HCT116 (cell line): ENCODE results near the gene RABIF. TPM values are rescaled to one million over a fixed set of nuclear protein-coding genes. Genes with fewer than 3 reads are reported as not detected.

ENCODE experiments used
- ATAC-seq: fragments of 200-7000 bp; cut with Tn5 transposase; 2 replicates; pipeline ENCODE4 v1.9.1; 2020; ENCODE audit warnings: mild to moderate bottlenecking, moderate library complexity
- Bru-seq: library from RNA; stranded (reverse); fragments of 400-500 nt; gene quantifications from one replicate; lab custom pipeline; 2021; lab: Mats Ljungman, UMichigan
- BruChase-seq, 2 experiments: library from RNA; stranded (reverse); fragments of 400-500 nt; gene quantifications; one replicate each; lab custom pipeline; 2021; lab: Mats Ljungman, UMichigan
- BruUV-seq: library from RNA; stranded (reverse); fragments of 400-500 nt; replicated peaks from 2 replicates; lab custom pipeline; 2021; lab: Mats Ljungman, UMichigan
- CTCF ChIA-PET: fragments of 300-600 bp; sonication (Branson Sonifier 250); formaldehyde crosslinking; loops from one replicate; lab custom pipeline; 2021; ENCODE audit warnings: antibody characterized with exemption; lab: Charles Lee
- POLR2A ChIA-PET: fragments of 300-600, 350-600 bp; sonication (Branson Sonifier 250); formaldehyde crosslinking; loops from one replicate; lab custom pipeline; 2021; ENCODE audit warnings: antibody characterized with exemption; lab: Charles Lee
- RAD21 ChIA-PET, 2 experiments: fragments of 300-600 bp; sonication (Branson Sonifier 250); formaldehyde crosslinking; loops; one replicate each; lab custom pipeline; 2023; ENCODE audit warnings: low total read pairs in 2 of 2; ENCODE audit not compliant: uncharacterized antibody in 2 of 2, unreplicated experiment in 2 of 2, low non-redundant PET in 1 of 2; lab: Charles Lee
- DNase-seq: peaks from one replicate; pipeline ENCODE4 v3.0.0-alpha.2; 2010; ENCODE audit warnings: low read depth, low spot score
- H2AFZ ChIP-seq: fragments of 200-600 bp; shearing (Covaris generic), sonication (generic); 2 replicates; pipeline ENCODE4 v1.6.1; 2017; ENCODE audit warnings: low read depth, mixed run types, mixed read lengths, antibody characterized with exemption, low read length; ENCODE audit not compliant: poor library complexity, severe bottlenecking
- H3K27ac ChIP-seq: 2 replicates; pipeline ENCODE4 v1.5.1; 2012; ENCODE audit warnings: low read depth, low read length
- H3K27me3 ChIP-seq: fragments of 200-600 bp; sonication (generic); 2 replicates; pipeline ENCODE4 v1.6.1; 2016; ENCODE audit warnings: mixed run types, low read length, mixed read lengths; ENCODE audit not compliant: insufficient read depth
- H3K36me3 ChIP-seq, 2 experiments: fragments of 200-500 bp in 1 of 2; fragments of 200-600 bp in 1 of 2; sonication (Bioruptor generic) in 1 of 2; sonication (generic) in 1 of 2; 2 replicates each; pipeline versions ENCODE4 v1.5.1 to v1.6.1; 2014 to 2016; ENCODE audit warnings: low read length in 2 of 2, inconsistent platforms in 1 of 2, mixed read lengths in 1 of 2, mixed run types in 1 of 2; ENCODE audit not compliant: insufficient read depth in 2 of 2, control insufficient read depth in 1 of 2
- H3K4me1 ChIP-seq, 2 experiments: fragments of 200-600 bp in 1 of 2; sonication (generic) in 1 of 2; 2 replicates each; pipeline versions ENCODE4 v1.5.1 to v1.6.1; 2012 to 2017; ENCODE audit warnings: low read length in 2 of 2, inconsistent platforms in 1 of 2, mild to moderate bottlenecking in 1 of 2, mixed read lengths in 1 of 2, mixed run types in 1 of 2, moderate library complexity in 1 of 2; ENCODE audit not compliant: insufficient read depth in 2 of 2, control insufficient read depth in 1 of 2
- H3K4me2 ChIP-seq: fragments of 200-600 bp; sonication (generic); 2 replicates; pipeline ENCODE4 v1.6.1; 2017; ENCODE audit warnings: mixed run types, low read length, mixed read lengths
- H3K4me3 ChIP-seq, 2 experiments: fragments of 200-600 bp in 1 of 2; sonication (generic) in 1 of 2; replicated peaks in 1 of 2; 2 replicates each; pipeline ENCODE4 v1.5.1; 2011 to 2016; ENCODE audit warnings: low read length in 2 of 2, control low read depth in 1 of 2, low read depth in 1 of 2, mild to moderate bottlenecking in 1 of 2, mixed read lengths in 1 of 2, mixed run types in 1 of 2
- H3K79me2 ChIP-seq: fragments of 200-600 bp; sonication (generic); 2 replicates; pipeline ENCODE4 v1.6.1; 2017; ENCODE audit warnings: mild to moderate bottlenecking, mixed run types, low read length, moderate library complexity, mixed read lengths; ENCODE audit not compliant: insufficient read depth
- H3K9ac ChIP-seq: fragments of 200-600 bp; sonication (generic); 2 replicates; pipeline ENCODE4 v1.6.1; 2016; ENCODE audit warnings: low read length, mixed read lengths
- H3K9me2 ChIP-seq: fragments of 200-600 bp; sonication (generic), shearing (Covaris generic); 2 replicates; pipeline ENCODE4 v1.6.1; 2017; ENCODE audit warnings: mixed run types, mild to moderate bottlenecking, moderate library complexity; ENCODE audit not compliant: insufficient read depth
- H3K9me3 ChIP-seq, 2 experiments: fragments of 200-500 bp in 1 of 2; fragments of 200-600 bp in 1 of 2; sonication (Bioruptor generic) in 1 of 2; sonication (generic) in 1 of 2; 2 replicates each; pipeline ENCODE4 v1.6.1; 2014 to 2017; ENCODE audit warnings: low read length in 2 of 2, mixed read lengths in 2 of 2, inconsistent platforms in 1 of 2, low read depth in 1 of 2, mild to moderate bottlenecking in 1 of 2, mixed run types in 1 of 2, moderate library complexity in 1 of 2; ENCODE audit not compliant: control insufficient read depth in 1 of 2, insufficient read depth in 1 of 2
- H4K20me1 ChIP-seq: fragments of 200-600 bp; sonication (generic), shearing (Covaris generic); 2 replicates; pipeline ENCODE4 v1.6.1; 2017; ENCODE audit warnings: mixed run types, mild to moderate bottlenecking, moderate library complexity; ENCODE audit not compliant: insufficient read depth
- CBX3 ChIP-seq: IDR thresholded peaks from 2 replicates; pipeline ENCODE4 v1.6.1; 2012; ENCODE audit warnings: low read depth
- CEBPB ChIP-seq: IDR thresholded peaks from 2 replicates; pipeline ENCODE4 v1.6.1; 2012; ENCODE audit warnings: low read depth
- EGR1 ChIP-seq: IDR thresholded peaks from 2 replicates; pipeline ENCODE4 v1.6.1; 2012; ENCODE audit warnings: low read depth
- EZH2 ChIP-seq: fragments of 200-600 bp; sonication (generic); IDR thresholded peaks from 2 replicates; pipeline ENCODE4 v1.6.1; 2017; ENCODE audit warnings: antibody characterized with exemption, mixed run types
- FOSL1 ChIP-seq: IDR thresholded peaks from 2 replicates; pipeline ENCODE4 v1.6.1; 2012; ENCODE audit warnings: low read depth
- JUND ChIP-seq: IDR thresholded peaks from 2 replicates; pipeline ENCODE4 v1.6.1; 2012
- POLR2AphosphoS5 ChIP-seq: IDR thresholded peaks from 2 replicates; pipeline ENCODE4 v1.6.1; 2011; ENCODE audit warnings: mild to moderate bottlenecking, low read depth, low read length, moderate library complexity
- RAD21 ChIP-seq: IDR thresholded peaks from 2 replicates; pipeline ENCODE4 v1.6.1; 2012; ENCODE audit warnings: low read depth, mild to moderate bottlenecking
- SIN3A ChIP-seq: IDR thresholded peaks from 2 replicates; pipeline ENCODE4 v1.6.1; 2012; ENCODE audit warnings: low read depth
- SRF ChIP-seq: IDR thresholded peaks from 2 replicates; pipeline ENCODE4 v1.6.1; 2012; ENCODE audit warnings: low read depth
- TCF7L2 ChIP-seq: IDR thresholded peaks from 2 replicates; pipeline ENCODE4 v1.7.0; 2011; ENCODE audit warnings: borderline replicate concordance, inconsistent platforms; ENCODE audit not compliant: insufficient read depth, insufficient read length; ENCODE audit errors: extremely low read depth
- ZFX ChIP-seq: fragments of 450-650 bp; IDR thresholded peaks from 2 replicates; pipeline ENCODE4 v1.6.1; 2017
- ZNF274 ChIP-seq: fragments of 200-500 bp; sonication (Bioruptor generic); IDR thresholded peaks from 2 replicates; pipeline ENCODE4 v1.6.1; 2014; ENCODE audit warnings: mild to moderate bottlenecking, low read depth, low read length, inconsistent platforms
- intact Hi-C: fragments of 100-400 bp; cut with micrococcal nuclease; formaldehyde crosslinking; loops from 2 replicates; pipeline ENCODE4 v1.10.0; 2022
- long read RNA-seq: library from polyadenylated mRNA; unstranded; transcript quantifications from one replicate; pipeline ENCODE4 v2.0.0, GENCODE V29; 2021; ENCODE audit not compliant: unreplicated experiment
- polyA plus RNA-seq: library from polyadenylated mRNA; unstranded; fragments of >200 nt; gene quantifications from 2 replicates; pipeline ENCODE4 v1.2.1, GENCODE V29; 2012; ENCODE audit warnings: missing spikeins
- total RNA-seq: library from RNA; stranded (reverse); gene quantifications from one replicate; pipeline ENCODE4 v1.2.1, GENCODE V29; 2021; ENCODE audit not compliant: unreplicated experiment
- TF ChIP-seq, protein P1 (sequence below): IDR thresholded peaks from 2 replicates; pipeline ENCODE4 v1.6.1; 2011; ENCODE audit warnings: mild to moderate bottlenecking, low read length, moderate library complexity; ENCODE audit not compliant: insufficient replicate concordance; ENCODE audit errors: extremely low read depth
- TF ChIP-seq, protein P2 (sequence below), 3 experiments: fragments of 200-600 bp in 1 of 3; sonication (generic) in 1 of 3; IDR thresholded peaks in 2 of 3; conservative IDR thresholded peaks in 1 of 3; 2 replicates each; pipeline ENCODE4 v1.5.1; 2012 to 2017; ENCODE audit warnings: low read depth in 2 of 3, low read length in 2 of 3, antibody characterized with exemption in 1 of 3, borderline replicate concordance in 1 of 3, control low read depth in 1 of 3, mild to moderate bottlenecking in 1 of 3, mixed read lengths in 1 of 3, mixed run types in 1 of 3, moderate library complexity in 1 of 3; ENCODE audit not compliant: insufficient read depth in 1 of 3
- TF ChIP-seq, protein P3 (sequence below): IDR thresholded peaks from 2 replicates; pipeline ENCODE4 v1.6.1; 2012; ENCODE audit warnings: low read depth
- TF ChIP-seq, protein P4 (sequence below): IDR thresholded peaks from 2 replicates; pipeline ENCODE4 v1.6.1; 2012

RABIF gene
- total RNA-seq (5.4 TPM), Bru-seq, nascent RNA (percentile 65 among the genes with signal in this experiment), BruChase-seq, experiment 1, labeled RNA remaining after a 6-hour chase (percentile 60 among the genes with signal in this experiment), BruChase-seq, experiment 2, labeled RNA remaining after a 2-hour chase (percentile 67 among the genes with signal in this experiment)
- 5.1 and 5.2 TPM in 2 replicates for polyA plus RNA-seq
- long read RNA-seq, transcript RABIF-201 (2 exons, 2,430 nt) = major isoform, 16 of 17 reads
- long read RNA-seq, partial matches to known transcripts = 0 of 17 reads
- long read RNA-seq, other reads (novel, unspliced or antisense) = 1 of 17 reads

DNA sequence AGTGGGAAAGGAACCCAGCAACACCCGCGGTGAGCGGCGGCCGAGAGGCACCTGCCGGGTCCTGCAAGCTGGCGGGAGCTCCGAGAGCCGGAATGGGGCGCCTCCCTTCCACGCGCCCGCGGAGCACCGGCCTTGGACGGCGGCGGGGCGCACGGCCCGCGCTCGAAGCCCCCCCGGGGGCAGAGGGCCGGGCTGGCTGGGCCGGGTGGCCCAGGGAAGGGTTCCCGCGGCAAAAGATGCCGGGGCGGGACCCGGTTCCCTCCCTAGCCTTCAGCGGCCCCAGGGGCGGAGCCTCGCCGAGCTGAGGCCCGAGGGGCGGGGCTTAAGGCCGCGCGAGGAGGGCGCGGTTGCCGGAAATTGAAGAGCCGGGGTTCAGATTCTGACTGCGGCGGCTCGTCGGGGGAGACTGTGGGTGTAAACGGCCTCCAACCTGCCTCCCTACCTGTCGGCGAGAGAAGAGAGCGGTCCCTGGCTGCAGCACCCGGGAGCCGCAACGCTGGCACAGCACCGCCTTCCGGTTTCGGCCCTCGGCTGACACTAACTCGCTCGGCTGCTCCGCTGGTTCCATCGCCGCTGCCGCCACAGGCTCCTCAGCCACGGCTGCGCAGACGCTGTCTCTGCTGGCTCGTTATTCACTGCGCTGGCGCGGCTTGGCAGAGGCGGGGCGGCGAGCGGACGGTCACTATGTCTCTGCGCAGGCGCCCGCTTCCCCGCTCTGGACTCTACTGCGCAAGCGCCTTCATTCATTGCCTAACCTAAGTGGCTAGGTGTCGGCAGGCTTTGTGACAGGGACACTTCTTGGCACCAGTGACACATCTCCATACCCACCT is at the start of gene RABIF:
TSS of gene RABIF (minus strand) at position 619 of the 830 bp plus-strand sequence. CDS start at position 568, 51 bp downstream.
- no peak within 1 kb of the TSS for H2AFZ ChIP-seq
- intact Hi-C loops = loop anchor here (2.0 kb wide), 3 partner anchors 28 to 78 kb away; partner anchors contain the start of genes KLHL12 and PCAT6
- peak within 1 kb of the TSS; percentile 90 for H3K27ac ChIP-seq
- TF ChIP-seq, protein P1, sequence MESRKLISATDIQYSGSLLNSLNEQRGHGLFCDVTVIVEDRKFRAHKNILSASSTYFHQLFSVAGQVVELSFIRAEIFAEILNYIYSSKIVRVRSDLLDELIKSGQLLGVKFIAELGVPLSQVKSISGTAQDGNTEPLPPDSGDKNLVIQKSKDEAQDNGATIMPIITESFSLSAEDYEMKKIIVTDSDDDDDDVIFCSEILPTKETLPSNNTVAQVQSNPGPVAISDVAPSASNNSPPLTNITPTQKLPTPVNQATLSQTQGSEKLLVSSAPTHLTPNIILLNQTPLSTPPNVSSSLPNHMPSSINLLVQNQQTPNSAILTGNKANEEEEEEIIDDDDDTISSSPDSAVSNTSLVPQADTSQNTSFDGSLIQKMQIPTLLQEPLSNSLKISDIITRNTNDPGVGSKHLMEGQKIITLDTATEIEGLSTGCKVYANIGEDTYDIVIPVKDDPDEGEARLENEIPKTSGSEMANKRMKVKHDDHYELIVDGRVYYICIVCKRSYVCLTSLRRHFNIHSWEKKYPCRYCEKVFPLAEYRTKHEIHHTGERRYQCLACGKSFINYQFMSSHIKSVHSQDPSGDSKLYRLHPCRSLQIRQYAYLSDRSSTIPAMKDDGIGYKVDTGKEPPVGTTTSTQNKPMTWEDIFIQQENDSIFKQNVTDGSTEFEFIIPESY = no peak
- peak; percentile 46; the same call in 1 of the 2 replicates for TF ChIP-seq ZFX
- TF ChIP-seq, protein P2, sequence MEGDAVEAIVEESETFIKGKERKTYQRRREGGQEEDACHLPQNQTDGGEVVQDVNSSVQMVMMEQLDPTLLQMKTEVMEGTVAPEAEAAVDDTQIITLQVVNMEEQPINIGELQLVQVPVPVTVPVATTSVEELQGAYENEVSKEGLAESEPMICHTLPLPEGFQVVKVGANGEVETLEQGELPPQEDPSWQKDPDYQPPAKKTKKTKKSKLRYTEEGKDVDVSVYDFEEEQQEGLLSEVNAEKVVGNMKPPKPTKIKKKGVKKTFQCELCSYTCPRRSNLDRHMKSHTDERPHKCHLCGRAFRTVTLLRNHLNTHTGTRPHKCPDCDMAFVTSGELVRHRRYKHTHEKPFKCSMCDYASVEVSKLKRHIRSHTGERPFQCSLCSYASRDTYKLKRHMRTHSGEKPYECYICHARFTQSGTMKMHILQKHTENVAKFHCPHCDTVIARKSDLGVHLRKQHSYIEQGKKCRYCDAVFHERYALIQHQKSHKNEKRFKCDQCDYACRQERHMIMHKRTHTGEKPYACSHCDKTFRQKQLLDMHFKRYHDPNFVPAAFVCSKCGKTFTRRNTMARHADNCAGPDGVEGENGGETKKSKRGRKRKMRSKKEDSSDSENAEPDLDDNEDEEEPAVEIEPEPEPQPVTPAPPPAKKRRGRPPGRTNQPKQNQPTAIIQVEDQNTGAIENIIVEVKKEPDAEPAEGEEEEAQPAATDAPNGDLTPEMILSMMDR (IDR thresholded peaks at IDR 0.05 in 2 of 3, conservative IDR thresholded peaks at IDR 0.05 in 1 of 3; ENCODE audit: borderline replicate concordance in 1 of 3, insufficient read depth in 1 of 3, low read depth in 2 of 3, low read length in 2 of 3) = peak in 1 of 3 experiments; percentile 13; a peak in 1 of 6 replicates
- TF ChIP-seq, protein P3, sequence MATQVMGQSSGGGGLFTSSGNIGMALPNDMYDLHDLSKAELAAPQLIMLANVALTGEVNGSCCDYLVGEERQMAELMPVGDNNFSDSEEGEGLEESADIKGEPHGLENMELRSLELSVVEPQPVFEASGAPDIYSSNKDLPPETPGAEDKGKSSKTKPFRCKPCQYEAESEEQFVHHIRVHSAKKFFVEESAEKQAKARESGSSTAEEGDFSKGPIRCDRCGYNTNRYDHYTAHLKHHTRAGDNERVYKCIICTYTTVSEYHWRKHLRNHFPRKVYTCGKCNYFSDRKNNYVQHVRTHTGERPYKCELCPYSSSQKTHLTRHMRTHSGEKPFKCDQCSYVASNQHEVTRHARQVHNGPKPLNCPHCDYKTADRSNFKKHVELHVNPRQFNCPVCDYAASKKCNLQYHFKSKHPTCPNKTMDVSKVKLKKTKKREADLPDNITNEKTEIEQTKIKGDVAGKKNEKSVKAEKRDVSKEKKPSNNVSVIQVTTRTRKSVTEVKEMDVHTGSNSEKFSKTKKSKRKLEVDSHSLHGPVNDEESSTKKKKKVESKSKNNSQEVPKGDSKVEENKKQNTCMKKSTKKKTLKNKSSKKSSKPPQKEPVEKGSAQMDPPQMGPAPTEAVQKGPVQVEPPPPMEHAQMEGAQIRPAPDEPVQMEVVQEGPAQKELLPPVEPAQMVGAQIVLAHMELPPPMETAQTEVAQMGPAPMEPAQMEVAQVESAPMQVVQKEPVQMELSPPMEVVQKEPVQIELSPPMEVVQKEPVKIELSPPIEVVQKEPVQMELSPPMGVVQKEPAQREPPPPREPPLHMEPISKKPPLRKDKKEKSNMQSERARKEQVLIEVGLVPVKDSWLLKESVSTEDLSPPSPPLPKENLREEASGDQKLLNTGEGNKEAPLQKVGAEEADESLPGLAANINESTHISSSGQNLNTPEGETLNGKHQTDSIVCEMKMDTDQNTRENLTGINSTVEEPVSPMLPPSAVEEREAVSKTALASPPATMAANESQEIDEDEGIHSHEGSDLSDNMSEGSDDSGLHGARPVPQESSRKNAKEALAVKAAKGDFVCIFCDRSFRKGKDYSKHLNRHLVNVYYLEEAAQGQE = no peak
- TF ChIP-seq RAD21 = no peak
- TF ChIP-seq ZNF274 = no peak
- peak; percentile 99 for TF ChIP-seq POLR2AphosphoS5
- TF ChIP-seq EGR1 = no peak
- TF ChIP-seq EZH2 = no peak
- peak; percentile 70; the same call in 1 of the 2 replicates for TF ChIP-seq SIN3A
- TF ChIP-seq, protein P4, sequence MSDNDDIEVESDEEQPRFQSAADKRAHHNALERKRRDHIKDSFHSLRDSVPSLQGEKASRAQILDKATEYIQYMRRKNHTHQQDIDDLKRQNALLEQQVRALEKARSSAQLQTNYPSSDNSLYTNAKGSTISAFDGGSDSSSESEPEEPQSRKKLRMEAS = no peak
- no peak for TF ChIP-seq SRF
- peak; percentile 42 for TF ChIP-seq TCF7L2
- no peak for TF ChIP-seq FOSL1
- no peak for TF ChIP-seq CEBPB
- no peak for TF ChIP-seq CBX3
- no peak for TF ChIP-seq JUND

More for the DNA sequence above, at the start of gene RABIF:
- ATAC-seq (peak; percentile 96), DNase-seq (peak; percentile 88)
- Histone ChIP-seq H3K79me2 (peaks cover 23% of the 10 kb centered on the region), H3K9me3 (no peaks in the 10 kb centered on the region), H3K4me1 (peaks cover 6 to 14% of the 10 kb centered on the region in 2 experiments; a peak in 3 of 4 replicates), H4K20me1 (no peaks in the 10 kb centered on the region), H3K36me3 (peaks cover 0 to 12% of the 10 kb centered on the region in 2 experiments; a peak in 2 of 4 replicates), H3K4me3 (peak within 1 kb of the TSS; percentile 67 to 84), H3K27me3 (no peaks in the 10 kb centered on the region), H3K9ac (peak within 1 kb of the TSS; percentile 75), H3K9me2 (no peaks in the 10 kb centered on the region), H3K4me2 (peak within 1 kb of the TSS; percentile 80)
- TSS peak; percentile 73 for BruUV-seq
- ChIA-PET POLR2A (interaction anchor here (0.9 kb wide), 1 partner anchor 15 kb away, joined by 3 read pairs; no protein-coding TSS in a partner anchor), RAD21 (no interaction called here), CTCF (no interaction called here)
